Measurements from ENCODE around the gene SUOX.
"Not testable (repeated sequence)": the region's sequence is repeated elsewhere in the genome, so short reads cannot be mapped to it uniquely, and the experiment has no call there.

SUOX gene

GRCh38 chr12:56040963-56041551, 44.0 kb downstream of the SUOX start:
- Histone ChIP-seq H3K4me1 (ENCODE audit: control insufficient read depth, insufficient read depth, low read length) (peaks cover 17% of the 10 kb centered on the region), H3K9ac (ENCODE audit: low read length in 2 of 2) (peak overlapping the region; percentile 52 to 58), H3K27me3 (ENCODE audit: control insufficient read depth in 1 of 2, insufficient read depth in 2 of 2, low read length in 2 of 2) (no peaks in the 10 kb centered on the region), H3K36me3 (ENCODE audit: control insufficient read depth in 2 of 2, insufficient read depth in 2 of 2, low read length in 2 of 2) (peaks cover 24 to 31% of the 10 kb centered on the region in 2 donors), H3K9me3 (ENCODE audit: control insufficient read depth in 2 of 2, low read length in 2 of 2) (no peaks in the 10 kb centered on the region), H3K4me3 (ENCODE audit: low read length in 2 of 2) (peak overlapping the region; percentile 47 to 98), H3K27ac (ENCODE audit: low read length) (peak overlapping the region; percentile 96)

- H3K4me1 ChIP-seq (ENCODE audit: control insufficient read depth, insufficient read depth, low read length): peaks cover 17% of the 10 kb centered on the region
- peak within 1 kb of the TSS; percentile 93 to 98 for H3K9ac ChIP-seq (ENCODE audit: low read length in 2 of 2)
- peak within 1 kb of the TSS; percentile 96 for H3K27ac ChIP-seq (ENCODE audit: low read length)
- H3K9me3 ChIP-seq (ENCODE audit: control insufficient read depth in 2 of 2, low read length in 2 of 2): no peaks in the 10 kb centered on the region
- peaks cover 22 to 26% of the 10 kb centered on the region in 2 donors for H3K36me3 ChIP-seq (ENCODE audit: control insufficient read depth in 2 of 2, insufficient read depth in 2 of 2, low read length in 2 of 2)
- H3K27me3 ChIP-seq (ENCODE audit: control insufficient read depth in 1 of 2, insufficient read depth in 2 of 2, low read length in 2 of 2): no peaks in the 10 kb centered on the region
- H3K4me3 ChIP-seq (ENCODE audit: low read length in 2 of 2): peak within 1 kb of the TSS; percentile 89 to 98
These were observed 44.7 kb downstream of the SUOX start, which contains the start of gene RPS26 for GRCh38 chr12:56041552-56042429. RPS26 (plus strand) TSS chr12:56041918; CDS start chr12:56042167, 249 bp downstream.

- H3K27me3 ChIP-seq (ENCODE audit: control insufficient read depth in 1 of 2, insufficient read depth in 2 of 2, low read length in 2 of 2); H3K9me3 ChIP-seq (ENCODE audit: control insufficient read depth in 2 of 2, low read length in 2 of 2): not testable (repeated sequence)
- Histone ChIP-seq H3K4me3 (ENCODE audit: low read length in 2 of 2) (peak overlapping the region; percentile 89 to 98), H3K9ac (ENCODE audit: low read length in 2 of 2) (peak overlapping the region; percentile 93 to 98), H3K27ac (ENCODE audit: low read length) (peak overlapping the region; percentile 96), H3K4me1 (ENCODE audit: control insufficient read depth, insufficient read depth, low read length) (peaks cover 17% of the 10 kb centered on the region), H3K36me3 (ENCODE audit: control insufficient read depth in 2 of 2, insufficient read depth in 2 of 2, low read length in 2 of 2) (peaks cover 19 to 22% of the 10 kb centered on the region in 2 donors)
These were observed 45.3 kb downstream of the SUOX start for GRCh38 chr12:56042430-56042813.

GRCh38 chr12:56042843-56043242, 45.8 kb downstream of the SUOX start:
- Histone ChIP-seq H3K9ac (ENCODE audit: low read length in 2 of 2) (peak overlapping the region; percentile 93 to 98), H3K36me3 (ENCODE audit: control insufficient read depth in 2 of 2, insufficient read depth in 2 of 2, low read length in 2 of 2) (peaks cover 19 to 22% of the 10 kb centered on the region in 2 donors), H3K4me1 (ENCODE audit: control insufficient read depth, insufficient read depth, low read length) (peaks cover 17% of the 10 kb centered on the region), H3K27me3 (ENCODE audit: control insufficient read depth in 1 of 2, insufficient read depth in 2 of 2, low read length in 2 of 2) (no peaks in the 10 kb centered on the region), H3K27ac (ENCODE audit: low read length) (peak overlapping the region; percentile 96), H3K9me3 (ENCODE audit: control insufficient read depth in 2 of 2, low read length in 2 of 2) (no peaks in the 10 kb centered on the region), H3K4me3 (ENCODE audit: low read length in 2 of 2) (peak overlapping the region; percentile 89 to 98)

- Histone ChIP-seq H3K36me3 (ENCODE audit: control insufficient read depth in 2 of 2, insufficient read depth in 2 of 2, low read length in 2 of 2) (peaks cover 19 to 22% of the 10 kb centered on the region in 2 donors), H3K9me3 (ENCODE audit: control insufficient read depth in 2 of 2, low read length in 2 of 2) (no peaks in the 10 kb centered on the region), H3K4me3 (ENCODE audit: low read length in 2 of 2) (no peak overlapping the region), H3K27ac (ENCODE audit: low read length) (peak overlapping the region; percentile 31), H3K27me3 (ENCODE audit: control insufficient read depth in 1 of 2, insufficient read depth in 2 of 2, low read length in 2 of 2) (no peaks in the 10 kb centered on the region), H3K9ac (ENCODE audit: low read length in 2 of 2) (peak overlapping the region in 1 of 2 donors; percentile 17), H3K4me1 (ENCODE audit: control insufficient read depth, insufficient read depth, low read length) (peaks cover 13% of the 10 kb centered on the region)
These were observed 49.1 kb downstream of the SUOX start for GRCh38 chr12:56046027-56046780.

GRCh38 chr12:56053407-56053893, 56.4 kb downstream of the SUOX start:
- no peaks in the 10 kb centered on the region for H3K9me3 ChIP-seq (ENCODE audit: control insufficient read depth in 2 of 2, low read length in 2 of 2)
- no peak overlapping the region for H3K27ac ChIP-seq (ENCODE audit: low read length)
- H3K4me3 ChIP-seq (ENCODE audit: low read length in 2 of 2): no peak overlapping the region
- no peak overlapping the region for H3K9ac ChIP-seq (ENCODE audit: low read length in 2 of 2)
- H3K36me3 ChIP-seq (ENCODE audit: control insufficient read depth in 2 of 2, insufficient read depth in 2 of 2, low read length in 2 of 2): no peaks in the 10 kb centered on the region
- H3K4me1 ChIP-seq (ENCODE audit: control insufficient read depth, insufficient read depth, low read length): no peaks in the 10 kb centered on the region
- H3K27me3 ChIP-seq (ENCODE audit: control insufficient read depth in 1 of 2, insufficient read depth in 2 of 2, low read length in 2 of 2): no peaks in the 10 kb centered on the region
